ENCODE measurements around the gene GLDN.

DNA sequence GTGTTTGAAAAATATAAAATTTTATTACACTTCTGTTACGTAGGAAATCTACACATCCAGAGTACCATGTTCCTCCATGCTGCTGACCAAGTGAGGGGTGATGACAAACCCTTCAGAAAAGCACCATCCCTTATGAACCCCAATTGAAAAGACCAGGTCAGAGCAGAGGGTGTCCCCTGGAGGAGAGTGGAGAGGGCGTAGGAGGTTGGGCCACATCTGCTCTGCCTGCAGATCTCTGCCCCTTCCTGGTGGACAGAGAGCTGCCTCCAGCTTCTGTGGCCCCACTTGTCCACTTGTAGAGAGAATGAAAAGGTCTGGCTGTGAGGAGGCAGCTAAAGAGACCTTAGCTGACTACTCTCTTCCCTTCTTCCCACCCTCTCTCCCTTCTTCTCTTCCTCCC, 55.5 kb downstream of the GLDN start:
- TF ChIP-seq, protein P1, sequence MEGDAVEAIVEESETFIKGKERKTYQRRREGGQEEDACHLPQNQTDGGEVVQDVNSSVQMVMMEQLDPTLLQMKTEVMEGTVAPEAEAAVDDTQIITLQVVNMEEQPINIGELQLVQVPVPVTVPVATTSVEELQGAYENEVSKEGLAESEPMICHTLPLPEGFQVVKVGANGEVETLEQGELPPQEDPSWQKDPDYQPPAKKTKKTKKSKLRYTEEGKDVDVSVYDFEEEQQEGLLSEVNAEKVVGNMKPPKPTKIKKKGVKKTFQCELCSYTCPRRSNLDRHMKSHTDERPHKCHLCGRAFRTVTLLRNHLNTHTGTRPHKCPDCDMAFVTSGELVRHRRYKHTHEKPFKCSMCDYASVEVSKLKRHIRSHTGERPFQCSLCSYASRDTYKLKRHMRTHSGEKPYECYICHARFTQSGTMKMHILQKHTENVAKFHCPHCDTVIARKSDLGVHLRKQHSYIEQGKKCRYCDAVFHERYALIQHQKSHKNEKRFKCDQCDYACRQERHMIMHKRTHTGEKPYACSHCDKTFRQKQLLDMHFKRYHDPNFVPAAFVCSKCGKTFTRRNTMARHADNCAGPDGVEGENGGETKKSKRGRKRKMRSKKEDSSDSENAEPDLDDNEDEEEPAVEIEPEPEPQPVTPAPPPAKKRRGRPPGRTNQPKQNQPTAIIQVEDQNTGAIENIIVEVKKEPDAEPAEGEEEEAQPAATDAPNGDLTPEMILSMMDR (IDR thresholded peaks at IDR 0.05; ENCODE audit: low read length) = no peak
- no peak for TF ChIP-seq EZH2 (optimal IDR thresholded peaks at IDR 0.05; ENCODE audit: low read depth, low read length)
- no peak for TF ChIP-seq EZH2phosphoT487 (IDR thresholded peaks at IDR 0.05; ENCODE audit: low read length)
